Nephron progenitor cell (in vitro differentiated cells): ENCODE data around the gene CIROP.

Experiments used
- DNase-seq: peaks from one replicate; pipeline ENCODE4 v3.0.0; 2021
- H3K27ac Mint-ChIP-seq: 2 replicates; pipeline ENCODE4 v1.8.0; 2021; ENCODE audit warnings: mild to moderate bottlenecking, moderate library complexity, mixed read lengths
- H3K27me3 Mint-ChIP-seq: 2 replicates; pipeline ENCODE4 v1.8.0; 2021; ENCODE audit warnings: mild to moderate bottlenecking, low read depth, mixed read lengths; ENCODE audit not compliant: poor library complexity
- H3K36me3 Mint-ChIP-seq: 2 replicates; pipeline ENCODE4 v1.8.0; 2021; ENCODE audit warnings: low read depth, mixed read lengths
- H3K4me1 Mint-ChIP-seq: 2 replicates; pipeline ENCODE4 v1.8.0; 2021; ENCODE audit warnings: mixed read lengths
- H3K4me3 Mint-ChIP-seq: 2 replicates; pipeline ENCODE4 v1.8.0; 2021; ENCODE audit warnings: mild to moderate bottlenecking, moderate library complexity, mixed read lengths
- H3K9me3 Mint-ChIP-seq: 2 replicates; pipeline ENCODE4 v1.8.0; 2021; ENCODE audit warnings: mild to moderate bottlenecking, moderate library complexity, mixed read lengths
- TF ChIP-seq, protein P1 (sequence below): fragments of 200-600 bp; sonication (generic); IDR thresholded peaks from 2 replicates; pipeline ENCODE4 v1.5.0; 2021; ENCODE audit warnings: antibody characterized with exemption

Gene CIROP

DNA sequence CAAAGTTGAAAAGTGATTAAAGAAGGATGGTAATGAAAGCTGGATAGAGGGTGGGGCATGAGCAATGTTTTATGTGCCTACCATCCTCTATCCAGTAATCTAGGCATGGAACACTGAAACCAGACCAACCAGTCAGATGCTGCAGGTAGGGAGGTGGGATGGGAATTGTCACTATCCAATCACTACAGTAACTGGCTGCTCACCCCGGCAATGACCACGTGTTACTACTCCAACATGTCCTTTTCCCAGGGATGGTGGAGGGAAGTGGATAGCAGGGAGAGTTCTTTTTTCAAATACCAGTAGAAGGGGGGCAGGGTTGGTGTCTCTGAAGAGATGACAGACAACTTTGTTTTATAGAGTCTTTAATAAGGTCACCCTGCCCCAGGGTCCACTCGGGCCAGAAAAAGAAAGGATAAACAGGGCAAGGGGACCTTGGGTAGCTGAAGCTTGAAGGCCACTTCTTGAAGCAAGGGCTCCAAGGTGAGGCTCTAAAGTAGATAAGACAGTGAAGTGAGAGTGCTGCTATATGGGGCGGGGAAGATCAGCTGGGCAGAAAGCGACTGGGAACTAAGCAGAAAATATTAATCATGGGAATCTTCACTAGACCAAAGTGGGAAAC is 32.8 kb downstream of the CIROP start:
- TF ChIP-seq, protein P1, sequence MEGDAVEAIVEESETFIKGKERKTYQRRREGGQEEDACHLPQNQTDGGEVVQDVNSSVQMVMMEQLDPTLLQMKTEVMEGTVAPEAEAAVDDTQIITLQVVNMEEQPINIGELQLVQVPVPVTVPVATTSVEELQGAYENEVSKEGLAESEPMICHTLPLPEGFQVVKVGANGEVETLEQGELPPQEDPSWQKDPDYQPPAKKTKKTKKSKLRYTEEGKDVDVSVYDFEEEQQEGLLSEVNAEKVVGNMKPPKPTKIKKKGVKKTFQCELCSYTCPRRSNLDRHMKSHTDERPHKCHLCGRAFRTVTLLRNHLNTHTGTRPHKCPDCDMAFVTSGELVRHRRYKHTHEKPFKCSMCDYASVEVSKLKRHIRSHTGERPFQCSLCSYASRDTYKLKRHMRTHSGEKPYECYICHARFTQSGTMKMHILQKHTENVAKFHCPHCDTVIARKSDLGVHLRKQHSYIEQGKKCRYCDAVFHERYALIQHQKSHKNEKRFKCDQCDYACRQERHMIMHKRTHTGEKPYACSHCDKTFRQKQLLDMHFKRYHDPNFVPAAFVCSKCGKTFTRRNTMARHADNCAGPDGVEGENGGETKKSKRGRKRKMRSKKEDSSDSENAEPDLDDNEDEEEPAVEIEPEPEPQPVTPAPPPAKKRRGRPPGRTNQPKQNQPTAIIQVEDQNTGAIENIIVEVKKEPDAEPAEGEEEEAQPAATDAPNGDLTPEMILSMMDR, result no peak
- Mint-ChIP-seq H3K9me3 (no peaks in the 10 kb centered on the region), H3K27ac (peak overlapping the region; percentile 97), H3K27me3 (no peaks in the 10 kb centered on the region), H3K4me1 (peaks cover 54% of the 10 kb centered on the region), H3K36me3 (peaks cover 47% of the 10 kb centered on the region), H3K4me3 (peak overlapping the region; percentile 97)
- no peak for DNase-seq

DNA sequence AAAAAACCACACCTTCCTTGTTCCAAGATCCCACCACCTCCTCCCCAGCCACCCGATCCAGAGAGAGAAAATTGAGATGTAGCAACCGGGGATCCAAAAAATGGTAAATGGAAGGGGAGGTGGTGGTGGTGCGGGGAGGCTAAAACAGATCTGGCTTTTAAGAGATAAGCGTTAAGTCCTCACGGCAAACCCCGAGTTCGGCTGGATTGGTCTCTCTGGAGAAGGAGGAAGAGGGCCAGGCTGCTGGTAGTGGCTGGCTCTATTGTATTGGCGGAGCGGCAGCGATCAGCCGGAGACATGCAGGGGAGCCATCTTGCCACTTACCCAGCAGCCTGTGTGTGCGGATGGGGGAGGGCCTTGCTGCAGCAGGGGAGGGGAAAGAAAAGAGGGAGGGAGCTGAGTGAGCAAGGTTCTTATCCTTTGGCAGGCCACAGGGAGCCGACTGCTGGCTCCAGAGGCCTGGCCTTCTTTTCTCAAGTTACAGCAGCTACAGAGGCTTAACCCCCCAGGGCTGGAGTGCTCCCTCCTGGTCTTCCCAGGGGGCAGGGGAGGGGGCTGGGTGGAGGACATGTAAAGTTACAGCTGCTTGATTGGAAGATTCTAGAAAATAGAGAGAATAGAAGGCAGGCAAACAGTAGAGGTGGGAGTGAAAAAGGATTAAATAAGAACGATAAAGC is 33.4 kb downstream of the CIROP start:
- H3K4me3 Mint-ChIP-seq, result peak overlapping the region; percentile 97
- peak overlapping the region; percentile 97 for H3K27ac Mint-ChIP-seq
- peak; percentile 78 for DNase-seq
- H3K36me3 Mint-ChIP-seq, result peaks cover 52% of the 10 kb centered on the region
- peaks cover 60% of the 10 kb centered on the region for H3K4me1 Mint-ChIP-seq
- H3K27me3 Mint-ChIP-seq, result no peaks in the 10 kb centered on the region
- no peaks in the 10 kb centered on the region for H3K9me3 Mint-ChIP-seq
- TF ChIP-seq, protein P1, result no peak

DNA sequence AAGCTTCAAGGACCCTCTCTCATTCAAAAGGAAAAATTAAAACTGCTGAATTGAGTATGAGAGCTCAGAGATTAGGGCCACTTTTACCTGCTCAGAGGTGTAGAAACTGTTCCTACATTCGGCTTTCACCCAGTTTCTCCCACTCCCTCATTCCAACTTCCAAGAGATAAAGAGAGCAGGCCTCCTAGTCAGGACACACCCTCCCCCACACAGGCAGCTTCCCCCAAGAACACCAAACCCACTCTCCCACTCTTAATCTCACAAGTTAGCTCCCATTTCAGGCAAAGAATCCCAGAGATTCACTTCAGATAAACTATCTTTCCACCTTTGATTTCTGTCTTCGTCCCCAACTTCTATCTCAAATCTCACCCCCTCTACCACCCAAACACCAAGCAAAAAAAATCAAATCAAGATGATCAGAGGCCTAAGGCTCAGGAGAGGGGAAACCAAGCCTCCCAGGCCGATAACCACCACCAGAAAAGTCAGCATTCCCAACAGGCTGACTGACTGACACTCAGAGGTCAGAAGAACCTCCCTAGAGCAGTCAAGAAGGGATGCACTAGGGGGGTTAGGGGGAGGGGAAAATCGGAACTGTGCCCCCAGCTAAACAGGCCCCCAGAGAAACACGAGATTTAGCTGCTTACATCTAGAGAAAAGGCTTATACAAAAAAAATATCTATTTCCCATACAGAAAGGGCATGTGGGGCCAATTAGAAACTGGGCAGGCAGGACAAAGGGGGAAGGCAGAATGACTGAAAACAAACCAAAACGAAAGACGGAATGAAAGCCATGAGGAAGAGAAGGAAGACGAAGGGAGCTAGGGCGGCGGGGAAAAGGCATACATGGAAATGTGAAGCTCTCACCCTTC is 34.3 kb downstream of the CIROP start:
- TF ChIP-seq, protein P1, result no peak
- no peaks in the 10 kb centered on the region for H3K9me3 Mint-ChIP-seq
- H3K36me3 Mint-ChIP-seq, result peaks cover 55% of the 10 kb centered on the region
- peaks cover 68% of the 10 kb centered on the region for H3K4me1 Mint-ChIP-seq
- peak overlapping the region; percentile 97 for H3K4me3 Mint-ChIP-seq
- DNase-seq, result no peak
- no peaks in the 10 kb centered on the region for H3K27me3 Mint-ChIP-seq
- peak overlapping the region; percentile 97 for H3K27ac Mint-ChIP-seq

DNA sequence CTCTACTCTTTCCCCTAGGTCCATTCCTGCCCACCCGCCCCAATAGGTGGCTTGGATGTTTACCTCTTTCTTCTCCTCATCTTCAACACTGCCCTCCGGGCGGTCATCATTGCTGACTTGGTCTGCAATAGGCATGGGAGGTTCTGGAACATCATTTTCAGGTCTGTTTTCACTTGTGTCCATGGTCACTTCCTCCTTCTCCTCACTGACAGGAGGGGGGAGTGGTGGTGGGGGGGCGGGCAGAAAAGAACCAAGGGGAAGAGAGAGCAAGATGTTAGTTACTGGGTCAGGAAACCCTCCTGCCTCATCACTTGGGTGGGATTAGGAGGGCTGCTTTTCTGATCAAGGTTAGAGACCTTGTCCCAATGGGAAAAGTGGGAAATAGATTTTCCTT is 35.4 kb downstream of the CIROP start:
- peak overlapping the region; percentile 96 for H3K27ac Mint-ChIP-seq

DNA sequence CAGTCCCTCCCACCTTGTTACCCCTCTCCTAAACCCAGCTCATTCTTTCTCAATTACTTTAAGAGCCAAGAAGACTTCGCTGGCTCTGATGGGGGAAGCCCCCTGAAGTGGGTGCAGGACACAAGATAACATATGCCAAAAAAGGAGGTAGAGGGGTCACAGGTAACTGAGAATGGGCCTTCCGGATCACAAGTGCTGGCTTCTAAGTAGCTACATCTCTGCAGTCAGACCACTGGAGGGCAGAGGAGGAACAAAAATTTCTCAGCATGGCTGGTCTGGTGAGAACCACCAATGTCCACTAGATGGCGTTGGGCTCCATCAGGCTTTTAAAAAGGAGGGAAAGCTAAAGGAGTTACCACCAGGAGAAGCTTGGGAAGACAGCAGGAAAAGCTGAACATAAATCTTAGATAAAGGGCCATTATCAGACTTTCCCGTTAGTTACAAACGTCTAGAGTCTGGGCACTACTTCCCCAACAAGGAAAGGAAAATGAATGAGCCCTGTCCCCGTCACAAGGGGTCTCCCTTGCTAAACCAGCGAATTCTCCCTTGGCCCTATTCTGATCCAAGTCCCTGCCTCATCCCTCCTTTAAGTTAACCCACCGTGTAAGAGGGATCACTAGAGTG is 35.9 kb downstream of the CIROP start:
- peak; percentile 82 for DNase-seq
- Mint-ChIP-seq H3K27ac (peak overlapping the region; percentile 96), H3K4me3 (peak overlapping the region; percentile 97), H3K9me3 (no peaks in the 10 kb centered on the region), H3K4me1 (peaks cover 70% of the 10 kb centered on the region), H3K36me3 (peaks cover 57% of the 10 kb centered on the region), H3K27me3 (no peaks in the 10 kb centered on the region)
- TF ChIP-seq, protein P1, result peak; percentile 98

More for the DNA sequence above, 35.4 kb downstream of the CIROP start:
- Mint-ChIP-seq H3K36me3 (peaks cover 57% of the 10 kb centered on the region), H3K4me3 (peak overlapping the region; percentile 97), H3K27me3 (no peaks in the 10 kb centered on the region), H3K4me1 (peaks cover 66% of the 10 kb centered on the region), H3K9me3 (no peaks in the 10 kb centered on the region)
- TF ChIP-seq, protein P1, result no peak
- no peak for DNase-seq
